Measurements from ENCODE around the gene PRTFDC1. TPM values are rescaled to one million over a fixed set of nuclear protein-coding genes. Genes with fewer than 3 reads are reported as not detected.

Gene PRTFDC1
- total RNA-seq, 1 experiment from 2014 or later, result not detected

DNA sequence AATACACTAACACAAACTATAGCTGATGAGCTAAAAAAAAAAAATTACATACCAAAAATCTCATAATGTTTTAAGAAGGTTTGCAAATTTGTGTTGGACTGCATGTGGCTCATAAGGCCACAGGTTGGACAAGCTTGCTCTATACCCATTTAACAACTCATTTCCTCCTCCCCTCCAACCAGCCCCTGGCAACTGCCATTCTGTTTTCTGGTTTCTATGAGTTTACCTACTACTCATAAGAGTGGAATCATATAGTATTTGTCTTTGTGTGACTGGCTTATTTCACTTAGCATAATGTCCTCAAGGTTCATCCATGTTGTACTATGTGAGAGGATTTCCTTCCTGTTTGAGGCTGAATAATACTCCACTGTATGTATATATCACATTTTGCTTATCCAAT is 128.3 kb downstream of the PRTFDC1 start (continued):
- TF ChIP-seq, protein P1, sequence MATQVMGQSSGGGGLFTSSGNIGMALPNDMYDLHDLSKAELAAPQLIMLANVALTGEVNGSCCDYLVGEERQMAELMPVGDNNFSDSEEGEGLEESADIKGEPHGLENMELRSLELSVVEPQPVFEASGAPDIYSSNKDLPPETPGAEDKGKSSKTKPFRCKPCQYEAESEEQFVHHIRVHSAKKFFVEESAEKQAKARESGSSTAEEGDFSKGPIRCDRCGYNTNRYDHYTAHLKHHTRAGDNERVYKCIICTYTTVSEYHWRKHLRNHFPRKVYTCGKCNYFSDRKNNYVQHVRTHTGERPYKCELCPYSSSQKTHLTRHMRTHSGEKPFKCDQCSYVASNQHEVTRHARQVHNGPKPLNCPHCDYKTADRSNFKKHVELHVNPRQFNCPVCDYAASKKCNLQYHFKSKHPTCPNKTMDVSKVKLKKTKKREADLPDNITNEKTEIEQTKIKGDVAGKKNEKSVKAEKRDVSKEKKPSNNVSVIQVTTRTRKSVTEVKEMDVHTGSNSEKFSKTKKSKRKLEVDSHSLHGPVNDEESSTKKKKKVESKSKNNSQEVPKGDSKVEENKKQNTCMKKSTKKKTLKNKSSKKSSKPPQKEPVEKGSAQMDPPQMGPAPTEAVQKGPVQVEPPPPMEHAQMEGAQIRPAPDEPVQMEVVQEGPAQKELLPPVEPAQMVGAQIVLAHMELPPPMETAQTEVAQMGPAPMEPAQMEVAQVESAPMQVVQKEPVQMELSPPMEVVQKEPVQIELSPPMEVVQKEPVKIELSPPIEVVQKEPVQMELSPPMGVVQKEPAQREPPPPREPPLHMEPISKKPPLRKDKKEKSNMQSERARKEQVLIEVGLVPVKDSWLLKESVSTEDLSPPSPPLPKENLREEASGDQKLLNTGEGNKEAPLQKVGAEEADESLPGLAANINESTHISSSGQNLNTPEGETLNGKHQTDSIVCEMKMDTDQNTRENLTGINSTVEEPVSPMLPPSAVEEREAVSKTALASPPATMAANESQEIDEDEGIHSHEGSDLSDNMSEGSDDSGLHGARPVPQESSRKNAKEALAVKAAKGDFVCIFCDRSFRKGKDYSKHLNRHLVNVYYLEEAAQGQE (IDR thresholded peaks at IDR 0.05; ENCODE audit: low read depth), result no peak
- TF ChIP-seq RAD21 (IDR thresholded peaks at IDR 0.05; ENCODE audit: low read depth), result no peak

DNA sequence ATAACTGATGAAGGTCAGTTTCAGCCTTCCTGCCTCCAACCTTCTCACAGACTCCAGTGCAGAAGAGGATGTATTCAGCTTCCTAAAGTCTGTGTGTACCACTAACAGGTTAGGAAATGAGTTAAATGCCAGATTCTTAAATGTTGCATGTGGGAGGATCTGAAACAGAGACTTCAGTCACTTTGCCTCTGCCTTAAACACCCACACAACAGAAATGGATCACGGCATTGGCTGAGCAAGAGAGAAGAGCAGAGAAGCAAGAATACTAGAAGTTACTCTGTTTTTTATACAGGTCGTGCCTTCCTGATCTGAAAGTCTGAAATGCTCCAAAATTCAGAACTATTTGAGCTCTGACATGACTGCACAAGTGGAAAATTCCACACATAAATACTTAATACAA is 129.8 kb downstream of the PRTFDC1 start:
- Histone ChIP-seq H3K4me1 (ENCODE audit: control insufficient read depth in 1 of 2, insufficient read depth in 2 of 2, low read length in 2 of 2) (peaks cover 7 to 34% of the 10 kb centered on the region in 2 experiments; a peak in 3 of 4 replicates), H3K9ac (ENCODE audit: low read length) (no peak overlapping the region)
- TF ChIP-seq EZH2phosphoT487 (IDR thresholded peaks at IDR 0.05; ENCODE audit: borderline replicate concordance) (no peak), FOSL1 (IDR thresholded peaks at IDR 0.05; ENCODE audit: low read depth) (no peak), EGR1 (IDR thresholded peaks at IDR 0.05; ENCODE audit: low read depth) (no peak), ZFX (IDR thresholded peaks at IDR 0.05) (no peak), SRF (IDR thresholded peaks at IDR 0.05; ENCODE audit: low read depth) (no peak)

More for the DNA sequence above, 129.8 kb downstream of the PRTFDC1 start:
- no peaks in the 10 kb centered on the region for H3K9me2 ChIP-seq (ENCODE audit: insufficient read depth)
- no peak overlapping the region for H3K27ac ChIP-seq (ENCODE audit: low read depth, low read length)
- ChIA-PET POLR2A (no interaction called here), CTCF (no interaction called here), RAD21 (ENCODE audit: low non-redundant PET in 1 of 2, low total read pairs in 2 of 2, uncharacterized antibody in 2 of 2, unreplicated experiment in 2 of 2) (no interaction called here)
- BruUV-seq (replicated peaks), result no TSS peak
- no peaks in the 10 kb centered on the region for H3K9me3 ChIP-seq (ENCODE audit: control insufficient read depth in 1 of 2, insufficient read depth in 1 of 2, low read depth in 1 of 2, low read length in 2 of 2)
- no peak overlapping the region for H3K4me2 ChIP-seq (ENCODE audit: low read length)
- DNase-seq (ENCODE audit: low read depth, low spot score) (no peak), ATAC-seq (no peak)
- H3K36me3 ChIP-seq (ENCODE audit: control insufficient read depth in 1 of 2, insufficient read depth in 2 of 2, low read length in 2 of 2), result no peaks in the 10 kb centered on the region
- no peaks in the 10 kb centered on the region for H4K20me1 ChIP-seq (ENCODE audit: insufficient read depth)
- H3K27me3 ChIP-seq (ENCODE audit: insufficient read depth, low read length), result no peaks in the 10 kb centered on the region
- intact Hi-C loops (cut with micrococcal nuclease), result loop anchor here (10.0 kb wide), 1 partner anchor 242 kb away; no protein-coding TSS in a partner anchor
- no peaks in the 10 kb centered on the region for H3K79me2 ChIP-seq (ENCODE audit: insufficient read depth, low read length)
- peak overlapping the region; percentile 6 for H2AFZ ChIP-seq (ENCODE audit: low read depth, low read length, poor library complexity, severe bottlenecking)
- H3K4me3 ChIP-seq (replicated peaks in 1 of 2; ENCODE audit: low read depth in 1 of 2, low read length in 2 of 2), result no peak overlapping the region

All from HCT116 (cell line).